NOMO-1 (cell line): ENCODE results near the gene SOX5.

Experiments
- DNase-seq, 2 experiments: peaks; one replicate each; lab custom pipeline; 2025; ENCODE audit not compliant: unreplicated experiment in 2 of 2; lab: John Stamatoyannopoulos, UW

Gene SOX5

DNA sequence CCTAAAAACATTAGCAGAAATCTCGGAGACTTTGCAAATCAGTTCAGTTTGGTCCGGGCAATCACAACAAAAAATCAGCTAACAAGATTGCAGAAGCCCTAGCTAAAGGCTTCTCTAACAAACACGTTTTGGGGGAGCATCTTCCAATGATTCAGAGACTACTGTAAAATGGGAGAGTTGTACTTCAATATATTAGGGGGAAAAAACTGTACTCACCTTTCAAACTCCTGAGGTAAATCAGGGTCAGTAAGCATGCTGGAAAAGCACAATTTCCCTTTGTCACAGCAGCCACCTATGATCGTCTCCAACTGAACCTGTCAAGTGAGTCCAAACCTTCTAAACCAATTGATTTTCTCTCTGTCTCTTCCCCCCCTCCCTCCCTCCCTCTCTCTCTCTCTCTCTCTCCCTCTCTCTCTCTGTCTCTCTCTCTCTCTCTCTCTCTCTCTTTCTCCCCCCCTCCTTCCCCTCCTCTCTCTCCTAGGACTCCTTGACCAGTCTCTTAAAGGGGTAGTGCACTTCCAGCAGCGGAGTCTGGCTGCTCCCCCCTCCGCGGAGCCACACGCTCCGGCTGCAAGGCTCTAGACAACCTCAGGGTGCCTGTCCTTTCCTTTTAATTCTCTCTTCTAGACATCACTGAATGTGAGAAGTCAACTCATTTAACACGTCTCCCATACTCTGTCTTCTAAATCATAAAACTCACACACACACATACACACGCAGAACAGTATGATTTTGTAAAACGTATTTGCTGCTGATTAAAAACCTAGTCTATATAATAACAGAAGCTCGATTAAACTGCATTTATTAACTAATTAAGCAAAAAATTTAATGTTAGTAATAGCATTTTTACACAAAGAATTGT, at the start of gene SOX5:
Gene SOX5 (minus strand): TSS at position 323 of the 862 bp plus-strand sequence. CDS start 69 bp downstream, at position 254.
- peak; percentile 17 to 22 for DNase-seq

DNA sequence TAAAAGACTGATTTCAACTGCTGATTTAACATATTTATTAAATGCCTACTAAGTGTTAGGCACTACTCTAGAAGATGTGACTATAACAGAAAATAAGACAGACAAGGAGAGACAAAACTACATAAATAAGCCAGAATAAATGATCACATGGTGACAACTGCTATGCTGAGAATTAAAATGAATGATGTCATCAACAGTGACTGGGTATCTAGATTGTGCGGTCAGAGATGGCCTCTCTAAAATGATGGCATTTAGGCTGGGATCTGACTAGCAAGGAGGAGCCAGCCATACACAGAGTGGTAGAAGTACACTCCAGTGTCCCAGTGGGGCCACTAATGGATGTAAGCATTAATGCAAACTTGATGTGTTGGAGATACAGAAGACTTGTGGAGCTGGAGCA, 37.6 kb upstream of the SOX5 start:
- DNase-seq, result no peak

DNA sequence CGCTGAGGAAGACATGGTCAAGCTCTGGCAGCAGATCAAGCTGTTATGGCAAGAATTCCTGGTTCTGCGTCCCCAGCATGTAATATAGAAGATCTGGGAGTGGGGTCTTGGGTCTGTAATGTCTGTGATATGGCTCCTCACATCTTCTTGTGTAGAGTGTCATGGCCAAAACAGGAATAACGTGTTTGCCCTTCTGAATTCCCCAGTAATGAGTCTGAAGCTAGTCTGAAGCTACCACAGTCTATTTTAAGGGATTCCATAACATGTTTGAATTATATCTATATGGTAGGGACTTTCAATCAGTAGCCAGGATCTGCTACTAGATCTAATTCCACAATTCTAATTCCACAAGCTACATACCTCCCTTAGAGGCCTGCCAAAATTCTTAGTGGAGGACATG, 31.4 kb upstream of the SOX5 start:
- DNase-seq, result no peak

DNA sequence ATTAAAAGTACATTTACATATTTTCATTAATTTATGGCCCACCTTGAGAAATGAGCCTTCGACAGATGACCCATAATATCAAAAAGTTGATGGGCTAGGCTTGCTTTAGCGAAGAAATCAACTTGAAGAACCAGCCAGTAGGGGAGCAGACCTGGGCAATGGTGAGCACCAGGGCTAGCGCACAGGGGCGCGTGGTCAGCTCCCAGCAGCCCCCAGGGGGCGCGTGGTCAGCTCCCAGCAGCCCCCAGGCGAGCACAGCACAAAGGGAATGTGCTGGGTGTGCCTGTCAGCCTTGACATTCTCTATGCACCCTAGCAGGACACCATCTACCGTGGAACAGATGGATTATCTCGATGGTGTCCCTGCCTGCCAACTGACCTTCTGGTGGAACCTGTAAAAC, 15.3 kb upstream of the SOX5 start:
- no peak for DNase-seq

DNA sequence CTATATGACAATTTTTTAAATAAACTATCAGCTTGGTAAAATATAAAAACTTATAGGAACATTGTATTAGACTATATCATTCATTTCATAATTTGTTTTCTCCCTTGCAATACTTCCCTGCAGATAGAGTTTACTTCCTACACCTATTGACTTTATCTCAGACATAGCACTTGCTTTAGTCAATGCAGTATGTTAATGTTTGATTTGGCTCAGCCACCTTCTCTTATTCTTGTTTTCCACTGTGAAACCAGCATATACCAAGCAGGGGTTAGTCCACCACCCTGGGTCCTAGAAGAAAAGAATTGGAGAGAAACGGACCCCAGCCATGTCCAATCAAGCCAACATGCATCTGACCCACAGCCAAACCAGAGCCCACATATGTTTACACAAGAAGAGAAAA, 10.4 kb upstream of the SOX5 start:
- no peak for DNase-seq

DNA sequence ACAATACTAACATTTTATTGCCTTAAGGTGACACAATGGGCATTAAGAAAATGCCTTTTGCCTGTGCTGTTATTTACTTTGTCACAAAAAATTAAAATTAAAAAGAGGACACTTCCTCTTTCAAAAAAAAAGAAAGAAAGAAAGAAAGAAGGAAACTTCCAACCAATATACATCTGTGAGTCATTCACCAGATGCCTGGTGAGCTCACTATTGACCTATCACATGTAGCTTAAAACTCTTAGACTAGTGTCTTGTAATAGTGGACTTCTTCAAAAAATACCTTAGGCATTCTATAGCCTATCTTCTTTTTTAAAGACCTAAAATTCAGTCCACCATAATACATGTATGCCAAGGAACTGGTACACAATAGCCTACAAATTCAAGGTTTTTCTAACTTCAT, 4.9 kb upstream of the SOX5 start:
- no peak for DNase-seq

DNA sequence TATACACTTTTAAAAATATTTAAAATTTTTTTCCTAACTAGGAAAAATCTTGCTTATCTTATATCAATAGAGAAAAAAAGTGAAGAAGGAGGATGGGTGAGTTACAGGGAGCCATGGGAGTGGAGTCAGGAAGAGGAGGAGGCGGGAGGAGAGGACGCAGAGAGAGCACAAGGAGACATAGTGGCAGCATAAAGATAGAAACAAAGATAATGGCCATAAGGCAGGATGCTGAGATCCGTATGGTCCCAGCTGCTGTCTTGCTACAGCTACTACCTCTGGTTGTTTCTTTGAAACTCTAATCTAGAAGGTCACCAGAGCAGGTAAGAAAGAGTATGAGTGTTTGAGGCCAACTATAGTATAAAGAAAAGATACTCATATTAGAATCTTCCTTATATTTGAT, 2.6 kb upstream of the SOX5 start:
- DNase-seq, result no peak

DNA sequence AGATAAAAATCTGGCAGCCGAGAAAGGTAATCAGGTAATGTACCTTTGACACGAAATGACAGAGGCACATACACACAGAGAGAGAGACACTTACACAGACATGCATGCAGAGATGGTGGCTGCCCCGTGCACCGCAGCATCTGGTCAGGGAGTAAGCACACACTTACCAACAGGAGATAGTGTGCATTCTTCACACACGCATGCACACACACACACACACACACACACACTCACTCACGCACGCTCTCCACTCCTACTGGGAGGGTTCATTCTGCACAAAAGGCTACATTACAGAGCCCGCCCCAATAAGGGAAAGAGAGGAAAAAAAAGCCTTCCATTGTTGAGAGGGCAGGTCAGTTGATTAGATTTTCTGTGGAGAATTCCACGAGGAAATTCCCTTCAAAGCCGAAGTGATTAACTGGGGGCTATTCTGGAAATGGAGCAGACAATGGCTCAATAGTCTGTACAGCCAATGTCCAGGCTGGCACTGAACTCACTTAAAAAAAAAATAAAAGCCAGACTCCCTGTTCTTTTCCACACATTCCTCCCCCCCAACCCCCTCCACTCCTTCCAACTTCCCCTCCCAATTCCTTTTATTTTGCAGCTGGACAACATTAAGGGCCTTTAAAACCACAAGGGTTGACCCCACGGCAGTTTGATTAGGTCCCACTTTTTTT, 1.4 kb upstream of the SOX5 start:
- no peak for DNase-seq

DNA sequence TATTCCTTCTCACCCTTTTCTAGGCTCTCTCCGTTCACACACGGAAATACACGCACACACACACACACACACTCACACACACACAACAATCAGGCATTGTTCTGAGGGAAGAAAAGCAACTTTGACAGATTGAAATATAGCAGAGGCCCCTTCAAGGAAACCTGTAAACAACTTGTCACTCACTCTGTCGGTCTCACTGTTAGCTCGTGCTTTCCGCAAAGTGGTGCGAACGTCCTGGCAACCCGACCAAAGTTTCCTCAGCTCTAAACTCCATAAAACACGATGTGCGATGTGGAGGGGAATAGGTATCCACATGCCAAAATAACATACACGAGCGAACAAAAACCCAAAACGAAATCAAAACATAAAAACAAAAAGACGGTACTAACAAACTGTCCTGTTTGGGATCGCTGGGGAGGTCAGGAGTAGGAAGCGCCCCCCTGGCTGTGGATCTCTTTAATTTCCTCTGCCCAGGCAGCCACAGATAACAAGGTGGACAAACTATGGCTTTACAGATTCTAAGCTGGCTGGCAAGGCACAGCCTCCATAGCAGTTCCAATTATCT, 822 bp upstream of the SOX5 start:
- DNase-seq, result no peak

DNA sequence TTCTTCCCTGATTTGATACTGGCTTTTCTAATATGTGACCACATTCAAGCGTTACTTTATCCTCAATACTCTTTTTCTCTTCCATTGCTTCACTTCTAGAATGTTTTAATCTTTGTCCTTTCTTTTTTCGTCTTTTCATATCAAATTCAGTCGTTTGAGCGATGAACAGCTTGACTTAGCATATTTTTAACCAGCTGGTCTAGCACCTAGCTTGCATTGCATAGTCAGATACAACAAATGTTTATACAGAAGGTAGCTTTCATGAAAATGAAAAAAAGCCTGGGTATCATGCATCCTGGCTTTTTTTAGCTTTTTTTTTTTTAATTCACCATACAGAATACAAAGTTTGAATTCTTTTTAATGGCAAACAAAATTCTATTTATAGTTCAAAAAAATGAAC, 1.2 kb downstream of the SOX5 start:
- DNase-seq, result no peak

DNA sequence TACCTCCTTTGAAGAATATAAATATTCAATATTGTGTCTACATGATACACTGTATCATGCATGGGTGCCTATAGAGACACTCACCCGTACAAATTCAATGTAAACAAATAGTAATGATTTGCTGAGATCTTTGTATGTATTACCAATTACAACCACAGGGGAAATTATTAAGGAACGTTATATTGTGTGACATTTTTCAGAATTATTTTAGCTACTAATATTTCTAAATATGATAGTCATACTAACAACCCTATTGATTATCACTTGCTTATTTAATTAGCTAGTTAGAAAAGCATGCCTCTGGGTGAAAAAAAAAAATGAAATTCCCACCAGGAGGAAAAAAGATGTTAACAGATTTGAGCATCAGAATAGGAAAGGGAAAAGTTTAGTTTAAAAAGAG, 2.1 kb downstream of the SOX5 start:
- no peak for DNase-seq

DNA sequence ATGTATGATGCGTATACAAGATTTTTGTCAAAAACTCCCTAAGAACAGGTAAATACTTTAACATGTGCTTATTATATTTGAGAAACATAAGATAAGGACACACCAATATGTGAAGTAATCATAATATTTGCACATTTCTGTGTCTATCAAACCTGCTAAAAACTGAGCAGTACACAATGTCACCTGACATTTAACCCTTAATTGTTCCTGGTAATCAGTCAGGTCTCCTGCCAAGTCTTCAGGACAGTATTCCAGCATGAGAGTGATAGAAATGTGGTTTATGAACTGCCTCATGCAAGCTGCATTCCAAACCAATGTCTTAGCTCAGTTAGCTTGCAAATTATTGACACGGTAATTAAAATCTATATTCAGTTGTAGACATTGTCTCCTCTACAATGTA, 4.2 kb downstream of the SOX5 start:
- DNase-seq, result no peak

DNA sequence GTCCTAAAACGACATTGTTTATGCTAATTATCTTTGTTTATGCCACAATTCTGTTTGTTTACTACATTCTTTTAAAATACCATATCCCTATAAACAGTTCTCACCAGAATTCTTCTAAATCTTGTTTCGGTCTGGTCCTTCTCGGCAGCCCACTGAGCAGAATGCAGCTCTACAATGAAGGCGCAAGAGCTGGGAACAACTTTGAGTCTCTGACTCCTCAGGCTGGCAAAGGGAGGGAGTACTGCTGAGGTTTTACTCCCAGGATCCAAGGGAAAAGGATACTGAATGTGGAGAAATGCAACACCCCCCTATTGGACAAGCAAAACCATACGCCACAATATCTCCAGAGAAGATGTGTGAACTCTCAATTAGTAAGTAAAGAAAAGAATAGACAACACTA, 5.4 kb downstream of the SOX5 start:
- no peak for DNase-seq

DNA sequence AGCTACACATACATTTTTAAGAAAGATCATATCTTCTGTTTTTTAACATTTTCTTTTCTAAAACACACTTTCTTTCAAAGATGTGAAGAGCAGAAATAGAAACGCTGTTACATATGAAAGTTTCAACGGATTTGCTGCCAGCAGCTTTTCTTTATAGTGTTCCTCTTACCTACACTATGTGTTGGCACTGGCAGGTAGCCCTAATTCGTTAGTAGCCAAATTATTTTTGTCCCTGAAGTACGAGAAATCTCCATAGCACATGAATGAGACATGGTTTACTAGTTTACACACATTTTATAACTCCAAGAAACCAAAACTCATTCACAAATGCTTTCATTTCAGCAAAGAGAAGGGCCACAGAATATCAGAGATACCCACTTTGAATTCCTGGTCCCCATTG, 6.6 kb downstream of the SOX5 start:
- no peak for DNase-seq

DNA sequence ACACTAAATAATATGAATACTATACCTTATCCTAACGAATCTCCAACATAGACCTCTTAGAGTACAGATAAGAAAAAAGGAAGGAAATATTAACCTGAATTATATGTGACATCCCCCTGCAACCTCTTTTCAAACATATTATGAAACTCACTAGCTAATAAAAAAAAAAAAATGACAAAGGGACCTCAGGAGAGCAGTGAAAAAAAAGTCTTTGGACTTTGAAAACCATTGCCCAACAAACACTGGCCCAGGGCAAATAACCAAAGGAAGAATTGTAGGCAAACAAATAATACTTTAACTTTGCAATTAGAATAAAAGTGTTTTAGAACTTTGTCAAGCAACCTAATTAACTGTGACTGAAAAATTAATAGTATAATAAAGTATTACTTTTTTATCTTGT, 7.7 kb downstream of the SOX5 start:
- no peak for DNase-seq

DNA sequence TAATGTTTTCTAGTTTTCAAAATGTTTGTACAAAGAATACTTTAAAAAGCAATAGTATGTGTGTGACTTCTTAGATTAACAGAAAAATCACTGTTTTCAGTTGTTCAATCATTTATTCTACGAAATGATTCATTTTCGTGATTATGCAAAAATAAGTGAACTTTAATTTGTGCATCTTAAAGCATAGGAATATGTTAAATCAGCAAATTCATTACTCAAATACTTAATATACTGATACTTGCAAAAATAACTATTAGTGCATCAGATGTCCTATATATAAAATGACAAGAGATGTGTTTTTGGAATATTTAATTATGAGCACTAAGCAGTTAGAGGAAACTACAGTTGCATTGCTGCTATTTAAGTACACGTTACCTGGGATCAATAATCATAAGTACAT, 11.0 kb downstream of the SOX5 start:
- DNase-seq, result no peak

DNA sequence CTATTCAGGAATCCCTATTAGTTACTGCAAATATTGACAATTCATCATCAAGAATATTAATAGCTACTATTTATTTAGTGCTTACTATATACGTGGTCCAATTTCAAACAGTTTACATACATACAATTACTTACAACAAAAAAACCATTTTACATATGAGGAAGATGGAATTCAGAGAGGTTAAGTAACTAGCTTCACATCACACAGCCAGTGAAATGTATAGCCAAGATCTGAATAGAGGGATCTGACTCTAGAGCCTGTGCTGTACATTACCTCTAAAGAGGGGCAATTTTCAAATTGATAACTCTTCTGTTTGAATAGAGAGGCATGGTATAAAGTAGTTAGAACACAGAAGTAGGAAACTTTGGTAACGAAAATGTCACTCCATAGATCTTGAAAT, 18.3 kb downstream of the SOX5 start:
- no peak for DNase-seq

DNA sequence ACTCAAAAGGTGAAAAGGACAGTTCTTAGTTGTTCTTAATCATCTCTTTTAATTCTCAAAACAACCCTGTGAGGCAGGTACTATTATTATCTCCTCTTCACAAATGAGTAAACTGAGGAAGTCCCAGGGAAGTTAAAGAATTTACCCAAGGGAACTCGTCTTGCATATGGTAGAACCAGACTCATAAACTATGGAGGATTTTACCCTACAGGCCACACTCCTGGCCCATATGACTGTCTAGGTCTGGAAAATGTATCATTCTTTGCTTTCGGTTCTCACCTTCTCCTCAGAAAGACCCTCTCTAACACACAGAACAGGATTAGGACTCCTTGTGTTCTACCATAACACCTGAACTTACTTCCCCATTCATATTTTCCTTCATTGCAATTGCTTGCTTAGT, 18.9 kb downstream of the SOX5 start:
- no peak for DNase-seq

DNA sequence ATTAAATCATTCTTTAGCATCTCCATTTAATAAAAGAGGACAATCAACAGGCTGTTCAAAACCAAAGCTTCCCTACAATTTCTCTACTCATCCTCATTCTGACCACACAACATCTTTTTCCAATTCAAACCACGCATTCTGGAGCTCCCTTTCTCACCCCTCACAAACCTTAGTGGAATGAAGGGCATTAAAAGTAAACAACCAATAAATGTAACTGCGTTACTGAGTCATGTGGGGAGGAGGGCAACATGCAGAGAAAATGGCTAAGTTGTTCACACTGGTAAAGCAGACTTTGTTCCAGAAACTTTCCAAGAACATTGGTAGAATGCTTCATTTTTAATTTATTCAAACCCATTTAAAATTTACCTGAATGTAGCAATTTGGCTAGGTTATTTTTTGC, 19.6 kb downstream of the SOX5 start:
- no peak for DNase-seq

DNA sequence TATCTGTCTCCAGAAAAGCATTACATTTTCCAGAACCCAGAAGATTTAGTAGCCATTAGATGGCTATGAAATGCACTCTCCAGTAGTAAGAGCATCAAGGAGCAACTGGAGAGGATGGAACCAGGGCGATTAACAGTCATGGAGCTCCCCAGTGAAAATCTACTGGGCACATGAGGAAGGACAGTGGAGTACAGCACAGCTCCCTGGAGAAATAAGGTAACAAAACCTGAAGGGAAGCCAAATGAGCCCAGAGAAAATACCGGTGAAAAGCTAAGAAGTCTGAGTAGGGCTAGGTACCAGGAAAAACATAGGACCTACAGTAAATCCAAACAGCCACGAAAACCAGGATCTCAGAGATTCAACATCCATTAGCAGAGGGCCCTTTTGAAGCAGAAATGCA, 21.6 kb downstream of the SOX5 start:
- DNase-seq, result no peak

DNA sequence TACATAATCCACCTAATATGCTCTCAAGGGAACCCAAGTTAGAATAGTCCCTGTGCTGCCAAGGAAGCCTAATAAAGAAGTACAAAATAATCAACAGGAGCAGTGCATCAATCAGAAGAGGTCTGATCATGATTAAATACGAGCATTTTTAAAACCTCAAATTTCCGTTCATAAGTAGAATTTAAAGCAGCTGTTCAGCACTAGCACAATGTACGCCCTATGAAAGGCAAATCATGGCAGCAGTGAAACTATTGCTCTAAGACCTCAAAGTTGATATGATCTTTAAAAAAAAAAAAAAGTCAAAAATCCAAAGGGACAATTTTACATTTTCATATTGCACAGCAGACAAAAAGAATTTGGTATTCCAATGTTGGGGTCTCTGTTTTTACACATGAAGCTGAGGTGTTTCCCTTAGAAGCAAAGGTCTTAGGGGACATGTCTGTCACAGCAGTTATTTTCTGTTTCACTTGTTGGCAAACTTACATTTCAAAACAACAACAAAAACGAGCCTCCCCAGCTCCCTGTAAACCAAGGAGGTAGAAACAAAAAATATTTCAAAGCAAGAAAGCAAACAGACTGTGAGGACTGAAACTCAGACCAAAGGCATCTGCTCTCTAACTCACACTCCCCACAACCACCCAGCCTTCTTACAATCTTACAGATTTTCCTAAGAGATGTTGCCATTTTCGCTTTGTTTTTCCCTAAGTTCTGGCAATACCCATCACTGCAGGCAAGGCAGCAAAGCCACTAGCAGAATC, 28.2 kb downstream of the SOX5 start:
- DNase-seq, result no peak
